ENCODE results near the gene PNCK.

- TF ChIP-seq, protein P1, sequence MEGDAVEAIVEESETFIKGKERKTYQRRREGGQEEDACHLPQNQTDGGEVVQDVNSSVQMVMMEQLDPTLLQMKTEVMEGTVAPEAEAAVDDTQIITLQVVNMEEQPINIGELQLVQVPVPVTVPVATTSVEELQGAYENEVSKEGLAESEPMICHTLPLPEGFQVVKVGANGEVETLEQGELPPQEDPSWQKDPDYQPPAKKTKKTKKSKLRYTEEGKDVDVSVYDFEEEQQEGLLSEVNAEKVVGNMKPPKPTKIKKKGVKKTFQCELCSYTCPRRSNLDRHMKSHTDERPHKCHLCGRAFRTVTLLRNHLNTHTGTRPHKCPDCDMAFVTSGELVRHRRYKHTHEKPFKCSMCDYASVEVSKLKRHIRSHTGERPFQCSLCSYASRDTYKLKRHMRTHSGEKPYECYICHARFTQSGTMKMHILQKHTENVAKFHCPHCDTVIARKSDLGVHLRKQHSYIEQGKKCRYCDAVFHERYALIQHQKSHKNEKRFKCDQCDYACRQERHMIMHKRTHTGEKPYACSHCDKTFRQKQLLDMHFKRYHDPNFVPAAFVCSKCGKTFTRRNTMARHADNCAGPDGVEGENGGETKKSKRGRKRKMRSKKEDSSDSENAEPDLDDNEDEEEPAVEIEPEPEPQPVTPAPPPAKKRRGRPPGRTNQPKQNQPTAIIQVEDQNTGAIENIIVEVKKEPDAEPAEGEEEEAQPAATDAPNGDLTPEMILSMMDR (IDR thresholded peaks at IDR 0.05) = no peak
- no peak for TF ChIP-seq POLR2AphosphoS5 (IDR thresholded peaks at IDR 0.05; ENCODE audit: low read depth, low read length)
- TF ChIP-seq REST (IDR thresholded peaks at IDR 0.05; ENCODE audit: insufficient read depth in 1 of 2, low read depth in 2 of 2, low read length in 1 of 2) = no peak
- TF ChIP-seq SIN3A (IDR thresholded peaks at IDR 0.05; ENCODE audit: borderline replicate concordance, insufficient read depth, low read depth, low read length) = no peak
- TF ChIP-seq TCF7L2 (IDR thresholded peaks at IDR 0.05; ENCODE audit: low read depth, low read length) = no peak
Measured at GRCh38 chrX:153635388-153635787, 38.2 kb downstream of the PNCK start.
